K562 (cell line): Measurements from ENCODE around the gene PLEKHA6. TPM values are rescaled to one million over a fixed set of nuclear protein-coding genes. Genes with fewer than 3 reads are reported as not detected.

Source experiments
- ATAC-seq: fragments of 200-7000 bp; cut with Tn5 transposase; 3 replicates; pipeline ENCODE4 v1.9.1; 2020; ENCODE audit warnings: moderate library complexity
- BruUV-seq: library from RNA; stranded (reverse); fragments of 400-500 nt; replicated peaks from 2 replicates; lab custom pipeline; 2021; lab: Mats Ljungman, UMichigan
- CTCF ChIA-PET: fragments of 300-600 bp; formaldehyde crosslinking; extraction: SDS; loops from one replicate; lab custom pipeline; 2021; ENCODE audit warnings: low intra/inter-chr PET ratio; lab: Yijun Ruan, JAX
- POLR2A ChIA-PET: fragments of 300-600, 350-650 bp; sonication (Branson Sonifier 250); formaldehyde crosslinking; extraction: SDS; loops from one replicate; lab custom pipeline; 2021; ENCODE audit warnings: antibody characterized with exemption, inconsistent platforms; lab: Yijun Ruan, JAX
- DNase-seq, 4 experiments: peaks; one replicate each; pipeline versions ENCODE4 v3.0.0 to v3.0.0-alpha.2; 2011 to 2018; ENCODE audit warnings: low spot score in 3 of 4, mixed read lengths in 3 of 4; ENCODE audit errors: extremely low read depth in 1 of 4
- FAIRE-seq: peaks from 2 replicates; lab custom pipeline; 2011; peaks lifted over from hg19 to GRCh38; lab: Jason Lieb, UNC
- H2AFZ ChIP-seq: 2 replicates; pipeline ENCODE4 v1.6.0; 2011; ENCODE audit warnings: low read depth, low read length, control low read depth, inconsistent platforms
- H3K27ac ChIP-seq: fragments of 200-600 bp; 3 replicates; pipeline ENCODE4 v1.8.0; 2011; ENCODE audit warnings: low read depth, mild to moderate bottlenecking, control low read depth, inconsistent platforms, low read length, moderate library complexity, mixed read lengths; ENCODE audit errors: extremely low read depth
- H3K27me3 ChIP-seq, 2 experiments: fragments of 300-600 bp in 1 of 2; 2 replicates in 1 of 2; 3 replicates in 1 of 2; pipeline versions ENCODE4 v1.6.0 to v1.8.0; 2011; ENCODE audit warnings: inconsistent platforms in 2 of 2, low read length in 2 of 2, mild to moderate bottlenecking in 1 of 2, mixed read lengths in 1 of 2, moderate library complexity in 1 of 2; ENCODE audit not compliant: control insufficient read depth in 2 of 2, insufficient read depth in 2 of 2
- H3K36me3 ChIP-seq: fragments of 300-600 bp; 3 replicates; pipeline ENCODE4 v1.8.0; 2011; ENCODE audit warnings: mild to moderate bottlenecking, low read length, inconsistent platforms; ENCODE audit not compliant: control insufficient read depth, insufficient read depth
- H3K4me1 ChIP-seq, 2 experiments: fragments of 200-600 bp in 1 of 2; replicated peaks in 1 of 2; 2 replicates in 1 of 2; 3 replicates in 1 of 2; pipeline versions ENCODE4 v1.5.1 to v1.8.0; 2011; ENCODE audit warnings: inconsistent platforms in 2 of 2, low read length in 2 of 2, mild to moderate bottlenecking in 1 of 2, mixed read lengths in 1 of 2, moderate library complexity in 1 of 2; ENCODE audit not compliant: control insufficient read depth in 2 of 2, insufficient read depth in 2 of 2
- H3K4me2 ChIP-seq: 2 replicates; pipeline ENCODE4 v1.6.1; 2011; ENCODE audit warnings: low read length, control low read depth, inconsistent platforms, mixed read lengths; ENCODE audit not compliant: insufficient read depth
- H3K4me3 ChIP-seq: fragments of 200-600 bp; sonication (generic), shearing (Covaris generic); 2 replicates; pipeline ENCODE4 v1.5.1; 2016; ENCODE audit warnings: control low read depth, inconsistent platforms
- H3K79me2 ChIP-seq: fragments of 200-600 bp; 3 replicates; pipeline ENCODE4 v1.8.0; 2011; ENCODE audit warnings: low read length, inconsistent platforms; ENCODE audit not compliant: control insufficient read depth, insufficient read depth
- H3K9ac ChIP-seq, 2 experiments: 2 replicates each; pipeline versions ENCODE4 v1.6.0 to v1.6.1; 2011; ENCODE audit warnings: low read depth in 2 of 2, low read length in 2 of 2, control low read depth in 1 of 2, inconsistent platforms in 1 of 2, mild to moderate bottlenecking in 1 of 2, mixed read lengths in 1 of 2; ENCODE audit not compliant: insufficient read depth in 1 of 2
- H3K9me1 ChIP-seq: one replicate; pipeline ENCODE4 v1.6.0; 2011; ENCODE audit warnings: inconsistent platforms, mild to moderate bottlenecking, low read length, moderate library complexity; ENCODE audit not compliant: control insufficient read depth, insufficient read depth
- H3K9me3 ChIP-seq: replicated peaks from 2 replicates; pipeline ENCODE4 v1.5.1; 2011; ENCODE audit warnings: low read depth, low read length, inconsistent platforms; ENCODE audit not compliant: control insufficient read depth, insufficient read depth
- H4K20me1 ChIP-seq: replicated peaks from 2 replicates; pipeline ENCODE4 v1.6.1; 2011; ENCODE audit warnings: low read length, inconsistent platforms, mixed read lengths; ENCODE audit not compliant: control insufficient read depth, insufficient read depth
- BCOR ChIP-seq: fragments of 450-650 bp; IDR thresholded peaks from 2 replicates; pipeline ENCODE4 v1.6.1; 2016
- CAMTA2 ChIP-seq: fragments of 250-450 bp; sonication (Bioruptor Pico); conservative IDR thresholded peaks from 2 replicates; pipeline ENCODE4 v1.5.1; 2022
- EP400 ChIP-seq: fragments of 450-650 bp; IDR thresholded peaks from 2 replicates; pipeline ENCODE4 v1.6.1; 2017; ENCODE audit warnings: antibody characterized with exemption, mild to moderate bottlenecking, moderate library complexity
- IRF2 ChIP-seq: sonication (generic); formaldehyde crosslinking; IDR thresholded peaks from 2 replicates; pipeline ENCODE4 v1.8.1; 2022; ENCODE audit warnings: mild to moderate bottlenecking, missing genetic modification reagents
- MAFK ChIP-seq: IDR thresholded peaks from 2 replicates; pipeline ENCODE4 v1.6.1; 2011; ENCODE audit warnings: low read length, improper control_type of control experiment
- MEIS2 ChIP-seq: fragments of 450-650 bp; IDR thresholded peaks from 2 replicates; pipeline ENCODE4 v1.6.1; 2014; ENCODE audit warnings: mild to moderate bottlenecking; ENCODE audit not compliant: partially characterized antibody
- MIER1 ChIP-seq: fragments of 450-650 bp; IDR thresholded peaks from 2 replicates; pipeline ENCODE4 v1.6.1; 2016; ENCODE audit warnings: antibody characterized with exemption, mild to moderate bottlenecking, low read depth
- POLR2H ChIP-seq: IDR thresholded peaks from 2 replicates; pipeline ENCODE4 v1.6.1; 2016; ENCODE audit warnings: missing genetic modification characterization, low read depth, mild to moderate bottlenecking, control low read depth, missing compliant biosample characterization, moderate library complexity
- RAD21 ChIP-seq, 2 experiments: fragments of 250-450 bp in 1 of 2; fragments of 450-650 bp in 1 of 2; sonication (Bioruptor Pico) in 1 of 2; formaldehyde crosslinking in 1 of 2; IDR thresholded peaks in 1 of 2; conservative IDR thresholded peaks in 1 of 2; 2 replicates each; pipeline versions ENCODE4 v1.4.0 to v1.8.0; 2020 to 2022; ENCODE audit warnings: mild to moderate bottlenecking in 2 of 2, moderate library complexity in 1 of 2
- RBM25 ChIP-seq: fragments of 200-400 bp; formaldehyde crosslinking; IDR thresholded peaks from 2 replicates; pipeline ENCODE4 v1.6.1; 2018; ENCODE audit warnings: low read length, low read depth, moderate library complexity; ENCODE audit not compliant: severe bottlenecking
- SIRT6 ChIP-seq: IDR thresholded peaks from one replicate; pipeline ENCODE4 v1.6.1; 2012; ENCODE audit warnings: low read depth, mild to moderate bottlenecking, control low read depth, inconsistent platforms, low read length, moderate library complexity
- SMARCB1 ChIP-seq: IDR thresholded peaks from 2 replicates; pipeline ENCODE4 v1.6.1; 2011; ENCODE audit warnings: improper control_type of control experiment, low read depth; ENCODE audit not compliant: insufficient read length
- WGBS: fragments of 100-300 bp; shearing (Covaris generic); methylation state at CpG from one replicate; pipeline ENCODE4 v1.1.6; 2016; ENCODE audit warnings: low coverage, mixed read lengths; ENCODE audit not compliant: insufficient coverage; ENCODE audit errors: missing lambda C conversion rate; 5-methylcytosine and 5-hydroxymethylcytosine counted together
- in situ Hi-C: fragments of 300-500 bp; cut with MboI; formaldehyde crosslinking; loops from 4 replicates; pipeline ENCODE4 v1.15.0; 2018; ENCODE audit warnings: inconsistent platforms, mixed read lengths
- intact Hi-C: fragments of 100-400 bp; cut with micrococcal nuclease; formaldehyde crosslinking; loops from 2 replicates; pipeline ENCODE4 v1.14.2; 2022
- polyA plus RNA-seq, 8 experiments: library from polyadenylated mRNA; depleted of rRNA in 4 of 8; stranded (reverse) in 5 of 8; unstranded in 3 of 8; fragments of >200 nt; fragmentation: Nextera tagmentation in 2 of 8; fragmentation: Illumina TruSeq in 1 of 8; extraction: Ambion mirVana in 2 of 8; extraction: Trizol in 1 of 8; gene quantifications; 2 replicates each; pipeline versions ENCODE4 v1.2.1 to v1.2.3, GENCODE V29; 2011 to 2014; ENCODE audit warnings: inconsistent platforms in 1 of 8, missing spikeins in 1 of 8
- total RNA-seq, 7 experiments: library from RNA; depleted of rRNA in 6 of 7; stranded (reverse); fragments of >200 nt in 6 of 7; fragmentation: Illumina TruSeq in 2 of 7; extraction: Trizol in 2 of 7; gene quantifications; 2 replicates each; pipeline versions ENCODE4 v1.2.1 to v1.2.3, GENCODE V29; 2011 to 2021; ENCODE audit warnings: low replicate concordance in 1 of 7
- TF ChIP-seq, protein P1 (sequence below): fragments of 450-650 bp; IDR thresholded peaks from 2 replicates; pipeline ENCODE4 v1.6.1; 2016; ENCODE audit warnings: antibody characterized with exemption
- TF ChIP-seq, protein P2 (sequence below): fragments of 450-650 bp; IDR thresholded peaks from 2 replicates; pipeline ENCODE4 v1.6.1; 2016; ENCODE audit warnings: missing biosample characterization, missing genetic modification characterization
- TF ChIP-seq, protein P3 (sequence below): fragments of 250-450 bp; sonication (Bioruptor Pico); IDR thresholded peaks from 2 replicates; pipeline ENCODE4 v1.4.0; 2020

The PLEKHA6 gene
- total and polyA plus RNA-seq, 9 of the 15 experiments (the other 6 are each of a cell fraction or from before 2014, with no cell fraction given), result under 0.01 to 0.33 (median 0.01) TPM; not detected in 4

DNA sequence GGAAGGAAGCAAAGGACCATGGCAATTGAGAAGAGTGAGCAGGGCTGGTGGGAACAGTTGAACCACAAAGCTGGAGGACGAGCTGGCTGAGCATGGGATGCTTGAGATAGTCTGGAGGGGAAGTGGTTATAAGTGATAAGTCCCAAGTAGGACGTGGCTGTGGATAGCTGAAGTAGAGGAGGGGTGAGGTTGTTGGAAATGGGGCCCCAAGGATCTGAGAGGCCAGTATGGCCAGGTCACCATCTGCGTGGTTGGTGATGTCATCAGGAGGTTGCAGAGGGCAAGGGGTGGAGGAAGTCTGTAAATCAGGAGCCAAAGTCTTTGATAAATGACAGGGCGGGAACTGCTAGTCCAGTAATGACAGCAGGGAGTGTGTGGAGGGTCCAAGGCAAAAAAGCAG is 182.6 kb downstream of the PLEKHA6 start:
- intact Hi-C loops, result no loop called here
- no peak overlapping the region for H3K27ac ChIP-seq
- no TSS peak for BruUV-seq
- no peaks in the 10 kb centered on the region for H3K9me3 ChIP-seq
- DNase-seq (peak; percentile 67 to 82 (median 72)), ATAC-seq (peak; percentile 94), FAIRE-seq (peak; percentile 92)
- H2AFZ ChIP-seq, result no peak overlapping the region
- no peak overlapping the region for H3K4me3 ChIP-seq
- H3K4me2 ChIP-seq, result peak overlapping the region; percentile 27; the same call in 1 of the 2 replicates
- 2% methylated on average over 4 of the region's 4 CpGs for WGBS
- H3K27me3 ChIP-seq, result peaks cover 5 to 12% of the 10 kb centered on the region in 2 experiments; a peak in 4 of 5 replicates
- no peaks in the 10 kb centered on the region for H3K9me1 ChIP-seq
- no peaks in the 10 kb centered on the region for H4K20me1 ChIP-seq
- ChIA-PET POLR2A (interaction anchor here (2.5 kb wide), 1 partner anchor 10 kb away, joined by 13 read pairs; the partner anchor contains the start of gene REN), CTCF (interaction anchor here (0.7 kb wide), 1 partner anchor 11 kb away, joined by 3 read pairs; the partner anchor contains the start of gene REN)
- no peaks in the 10 kb centered on the region for H3K36me3 ChIP-seq
- no peaks in the 10 kb centered on the region for H3K79me2 ChIP-seq
- peaks cover 18 to 27% of the 10 kb centered on the region in 2 experiments; a peak in 4 of 5 replicates for H3K4me1 ChIP-seq
- H3K9ac ChIP-seq, result peak overlapping the region in 1 of 2 experiments; percentile 3; a peak in 1 of 4 replicates
- in situ Hi-C loops, result loop anchor here (10.0 kb wide), 1 partner anchor 328 kb away; no protein-coding TSS in a partner anchor
- TF ChIP-seq SMARCB1, result no peak
- TF ChIP-seq MEIS2, result peak; percentile 94
- TF ChIP-seq BCOR, result no peak
- TF ChIP-seq RAD21 (CRISPR knock-in tag; conservative IDR thresholded peaks at IDR 0.05 in 1 of 2, IDR thresholded peaks at IDR 0.05 in 1 of 2), result no peak
- TF ChIP-seq, protein P1, sequence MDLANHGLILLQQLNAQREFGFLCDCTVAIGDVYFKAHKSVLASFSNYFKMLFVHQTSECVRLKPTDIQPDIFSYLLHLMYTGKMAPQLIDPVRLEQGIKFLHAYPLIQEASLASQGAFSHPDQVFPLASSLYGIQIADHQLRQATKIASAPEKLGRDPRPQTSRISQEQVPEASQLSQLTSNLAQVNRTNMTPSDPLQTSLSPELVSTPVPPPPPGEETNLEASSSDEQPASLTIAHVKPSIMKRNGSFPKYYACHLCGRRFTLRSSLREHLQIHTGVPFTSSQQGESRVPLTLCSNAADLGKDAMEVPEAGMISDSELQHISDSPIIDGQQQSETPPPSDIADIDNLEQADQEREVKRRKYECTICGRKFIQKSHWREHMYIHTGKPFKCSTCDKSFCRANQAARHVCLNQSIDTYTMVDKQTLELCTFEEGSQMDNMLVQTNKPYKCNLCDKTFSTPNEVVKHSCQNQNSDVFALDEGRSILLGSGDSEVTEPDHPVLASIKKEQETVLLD, result no peak
- TF ChIP-seq MIER1, result no peak
- no peak for TF ChIP-seq CAMTA2 (CRISPR knock-in tag)
- peak; percentile 18; the same call in 1 of the 2 replicates for TF ChIP-seq EP400
- TF ChIP-seq, protein P2, sequence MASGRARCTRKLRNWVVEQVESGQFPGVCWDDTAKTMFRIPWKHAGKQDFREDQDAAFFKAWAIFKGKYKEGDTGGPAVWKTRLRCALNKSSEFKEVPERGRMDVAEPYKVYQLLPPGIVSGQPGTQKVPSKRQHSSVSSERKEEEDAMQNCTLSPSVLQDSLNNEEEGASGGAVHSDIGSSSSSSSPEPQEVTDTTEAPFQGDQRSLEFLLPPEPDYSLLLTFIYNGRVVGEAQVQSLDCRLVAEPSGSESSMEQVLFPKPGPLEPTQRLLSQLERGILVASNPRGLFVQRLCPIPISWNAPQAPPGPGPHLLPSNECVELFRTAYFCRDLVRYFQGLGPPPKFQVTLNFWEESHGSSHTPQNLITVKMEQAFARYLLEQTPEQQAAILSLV, result no peak
- TF ChIP-seq POLR2H (tag), result no peak
- no peak for TF ChIP-seq IRF2
- peak; percentile 20; the same call in 1 of the 2 replicates for TF ChIP-seq MAFK
- TF ChIP-seq RBM25, result no peak
- TF ChIP-seq, protein P3, sequence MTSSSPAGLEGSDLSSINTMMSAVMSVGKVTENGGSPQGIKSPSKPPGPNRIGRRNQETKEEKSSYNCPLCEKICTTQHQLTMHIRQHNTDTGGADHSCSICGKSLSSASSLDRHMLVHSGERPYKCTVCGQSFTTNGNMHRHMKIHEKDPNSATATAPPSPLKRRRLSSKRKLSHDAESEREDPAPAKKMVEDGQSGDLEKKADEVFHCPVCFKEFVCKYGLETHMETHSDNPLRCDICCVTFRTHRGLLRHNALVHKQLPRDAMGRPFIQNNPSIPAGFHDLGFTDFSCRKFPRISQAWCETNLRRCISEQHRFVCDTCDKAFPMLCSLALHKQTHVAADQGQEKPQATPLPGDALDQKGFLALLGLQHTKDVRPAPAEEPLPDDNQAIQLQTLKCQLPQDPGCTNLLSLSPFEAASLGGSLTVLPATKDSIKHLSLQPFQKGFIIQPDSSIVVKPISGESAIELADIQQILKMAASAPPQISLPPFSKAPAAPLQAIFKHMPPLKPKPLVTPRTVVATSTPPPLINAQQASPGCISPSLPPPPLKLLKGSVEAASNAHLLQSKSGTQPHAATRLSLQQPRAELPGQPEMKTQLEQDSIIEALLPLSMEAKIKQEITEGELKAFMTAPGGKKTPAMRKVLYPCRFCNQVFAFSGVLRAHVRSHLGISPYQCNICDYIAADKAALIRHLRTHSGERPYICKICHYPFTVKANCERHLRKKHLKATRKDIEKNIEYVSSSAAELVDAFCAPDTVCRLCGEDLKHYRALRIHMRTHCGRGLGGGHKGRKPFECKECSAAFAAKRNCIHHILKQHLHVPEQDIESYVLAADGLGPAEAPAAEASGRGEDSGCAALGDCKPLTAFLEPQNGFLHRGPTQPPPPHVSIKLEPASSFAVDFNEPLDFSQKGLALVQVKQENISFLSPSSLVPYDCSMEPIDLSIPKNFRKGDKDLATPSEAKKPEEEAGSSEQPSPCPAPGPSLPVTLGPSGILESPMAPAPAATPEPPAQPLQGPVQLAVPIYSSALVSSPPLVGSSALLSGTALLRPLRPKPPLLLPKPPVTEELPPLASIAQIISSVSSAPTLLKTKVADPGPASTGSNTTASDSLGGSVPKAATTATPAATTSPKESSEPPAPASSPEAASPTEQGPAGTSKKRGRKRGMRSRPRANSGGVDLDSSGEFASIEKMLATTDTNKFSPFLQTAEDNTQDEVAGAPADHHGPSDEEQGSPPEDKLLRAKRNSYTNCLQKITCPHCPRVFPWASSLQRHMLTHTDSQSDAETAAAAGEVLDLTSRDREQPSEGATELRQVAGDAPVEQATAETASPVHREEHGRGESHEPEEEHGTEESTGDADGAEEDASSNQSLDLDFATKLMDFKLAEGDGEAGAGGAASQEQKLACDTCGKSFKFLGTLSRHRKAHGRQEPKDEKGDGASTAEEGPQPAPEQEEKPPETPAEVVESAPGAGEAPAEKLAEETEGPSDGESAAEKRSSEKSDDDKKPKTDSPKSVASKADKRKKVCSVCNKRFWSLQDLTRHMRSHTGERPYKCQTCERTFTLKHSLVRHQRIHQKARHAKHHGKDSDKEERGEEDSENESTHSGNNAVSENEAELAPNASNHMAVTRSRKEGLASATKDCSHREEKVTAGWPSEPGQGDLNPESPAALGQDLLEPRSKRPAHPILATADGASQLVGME (CRISPR knock-in tag), result 0 out of 2 replicates have a peak, but pooled peaks have one; percentile 71
- no peak for TF ChIP-seq SIRT6
